ENCODE measurements around the gene ITGAV.

- TF ChIP-seq, protein P1, sequence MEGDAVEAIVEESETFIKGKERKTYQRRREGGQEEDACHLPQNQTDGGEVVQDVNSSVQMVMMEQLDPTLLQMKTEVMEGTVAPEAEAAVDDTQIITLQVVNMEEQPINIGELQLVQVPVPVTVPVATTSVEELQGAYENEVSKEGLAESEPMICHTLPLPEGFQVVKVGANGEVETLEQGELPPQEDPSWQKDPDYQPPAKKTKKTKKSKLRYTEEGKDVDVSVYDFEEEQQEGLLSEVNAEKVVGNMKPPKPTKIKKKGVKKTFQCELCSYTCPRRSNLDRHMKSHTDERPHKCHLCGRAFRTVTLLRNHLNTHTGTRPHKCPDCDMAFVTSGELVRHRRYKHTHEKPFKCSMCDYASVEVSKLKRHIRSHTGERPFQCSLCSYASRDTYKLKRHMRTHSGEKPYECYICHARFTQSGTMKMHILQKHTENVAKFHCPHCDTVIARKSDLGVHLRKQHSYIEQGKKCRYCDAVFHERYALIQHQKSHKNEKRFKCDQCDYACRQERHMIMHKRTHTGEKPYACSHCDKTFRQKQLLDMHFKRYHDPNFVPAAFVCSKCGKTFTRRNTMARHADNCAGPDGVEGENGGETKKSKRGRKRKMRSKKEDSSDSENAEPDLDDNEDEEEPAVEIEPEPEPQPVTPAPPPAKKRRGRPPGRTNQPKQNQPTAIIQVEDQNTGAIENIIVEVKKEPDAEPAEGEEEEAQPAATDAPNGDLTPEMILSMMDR (IDR thresholded peaks at IDR 0.05): no peak
- no peak for TF ChIP-seq EZH2 (IDR thresholded peaks at IDR 0.05)
These were observed 1.6 kb downstream of the ITGAV start for GRCh38 chr2:186591506-186591890.
